Sigmoid colon (tissue), 4 donors: ENCODE data around the gene ROBO3.

Experiments
- CTCF ChIP-seq, 4 experiments: fragments of 450-650 bp in 3 of 4; fragments of 200-600 bp in 1 of 4; IDR thresholded peaks; one replicate each; pipeline ENCODE4 v1.5.1; 2016 to 2019; ENCODE audit warnings: antibody characterized with exemption in 4 of 4, mild to moderate bottlenecking in 3 of 4, moderate library complexity in 2 of 4
- EP300 ChIP-seq, 4 donors: sonication (generic); formaldehyde crosslinking; IDR thresholded peaks; one replicate each; pipeline ENCODE4 v1.6.1; 2017; ENCODE audit warnings: antibody characterized with exemption in 4 of 4
- POLR2A ChIP-seq, 2 donors: fragments of 450-650 bp; IDR thresholded peaks; one replicate each; pipeline ENCODE4 v1.6.1; 2016; ENCODE audit warnings: antibody characterized with exemption in 2 of 2, mild to moderate bottlenecking in 2 of 2, moderate library complexity in 2 of 2
- POLR2AphosphoS5 ChIP-seq, 4 donors: sonication (generic); formaldehyde crosslinking; IDR thresholded peaks; one replicate each; pipeline ENCODE4 v1.6.1; 2017; ENCODE audit warnings: antibody characterized with exemption in 4 of 4

DNA sequence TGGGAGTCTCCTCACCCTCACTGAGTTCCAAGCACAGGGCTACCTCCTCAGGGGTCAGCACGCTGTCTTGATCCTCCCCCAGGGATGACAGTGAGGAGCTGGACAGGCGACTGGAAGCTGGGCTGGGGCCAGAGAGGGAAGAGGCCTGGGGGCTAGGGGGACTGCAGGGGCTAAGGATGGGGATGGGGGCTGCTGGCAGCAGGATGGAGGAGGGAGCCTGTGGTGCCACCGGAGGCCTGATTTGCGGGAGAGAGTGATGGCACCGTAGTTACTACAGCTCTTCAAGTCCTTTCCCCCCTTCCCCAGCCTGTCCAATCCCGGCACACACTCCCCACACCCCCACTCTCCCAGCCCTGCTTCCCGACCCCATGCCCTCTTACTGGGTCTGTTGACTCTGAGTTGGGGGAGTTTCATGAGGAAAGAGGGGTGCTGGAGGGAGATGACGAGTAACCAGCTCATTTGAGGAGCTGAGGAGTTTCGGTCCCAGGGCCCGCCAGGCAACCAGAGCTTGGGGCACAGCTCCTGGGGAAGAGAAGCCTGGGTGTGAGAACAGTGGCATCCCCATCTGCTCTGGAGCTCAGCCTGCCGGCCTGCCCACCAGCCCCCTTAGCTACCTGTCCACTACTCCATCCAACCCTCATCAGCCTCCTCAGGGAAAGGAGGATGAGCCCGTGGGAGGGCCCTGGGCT lies 21.9 kb downstream of the ROBO3 start:
- TF ChIP-seq POLR2AphosphoS5 (IDR thresholded peaks at IDR 0.05) (no peak), EP300 (IDR thresholded peaks at IDR 0.05) (no peak), CTCF (IDR thresholded peaks at IDR 0.05) (no peak), POLR2A (IDR thresholded peaks at IDR 0.05) (no peak)
